Forelimb muscle (tissue), 1 donor: ENCODE results near the gene SYVN1. TPM values are rescaled to one million over a fixed set of nuclear protein-coding genes. Genes with fewer than 3 reads are reported as not detected.

Source experiments
- DNase-seq: peaks from one replicate; pipeline ENCODE4 v3.0.0-alpha.2; 2013; ENCODE audit warnings: low read depth
- polyA plus RNA-seq: library from polyadenylated mRNA; unstranded; fragments of 120-200 nt; gene quantifications from one replicate; pipeline ENCODE4 v1.2.1, GENCODE V29; 2013; ENCODE audit not compliant: insufficient read length

SYVN1 gene
- polyA plus RNA-seq, 1 donor = 38.2 TPM

DNA sequence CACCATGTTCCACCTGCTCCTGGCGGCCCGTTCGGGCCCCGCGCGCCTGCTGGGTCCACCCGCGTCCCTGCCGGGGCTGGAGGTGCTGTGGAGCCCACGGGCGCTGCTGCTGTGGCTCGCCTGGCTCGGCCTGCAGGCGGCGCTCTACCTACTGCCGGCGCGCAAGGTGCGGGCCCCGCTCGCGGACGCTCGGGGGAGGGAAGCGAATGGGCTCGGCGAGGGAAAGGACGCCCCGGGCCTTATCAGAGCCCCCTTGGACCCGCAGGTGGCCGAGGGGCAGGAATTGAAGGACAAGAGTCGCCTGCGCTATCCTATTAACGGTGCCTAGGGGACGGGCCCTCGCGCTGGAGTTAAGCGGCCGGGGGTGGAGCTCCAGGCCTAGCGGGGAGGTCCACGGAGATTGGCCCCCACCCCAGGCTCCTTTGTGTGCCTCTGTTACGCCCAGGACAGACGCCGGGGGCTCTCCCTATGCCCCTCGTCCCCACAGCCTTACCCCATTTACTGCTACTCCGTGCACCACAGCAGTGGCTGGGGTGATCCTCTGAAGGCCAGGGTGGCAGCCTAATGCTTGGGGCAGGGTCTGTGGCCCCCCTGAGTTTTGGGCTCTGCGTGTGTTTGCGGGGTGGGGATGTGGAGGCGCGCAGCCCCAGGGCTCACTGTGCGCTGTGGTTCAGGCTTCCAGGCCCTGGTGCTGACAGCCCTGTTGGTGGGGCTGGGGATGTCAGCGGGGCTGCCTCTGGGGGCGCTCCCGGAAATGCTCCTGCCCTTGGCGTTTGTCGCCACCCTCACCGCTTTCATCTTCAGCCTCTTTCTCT lies 21.6 kb downstream of the SYVN1 start:
- no peak for DNase-seq

- peak; percentile 41 for DNase-seq
Observed at GRCh38 chr11:65111744-65112545, 22.4 kb downstream of the SYVN1 start, which contains the start of gene TM7SF2. Gene TM7SF2 (plus strand): TSS chr11:65111872. CDS start chr11:65112016, 144 bp downstream.

GRCh38 chr11:65111159-65111743 lies 23.1 kb downstream of the SYVN1 start:
- DNase-seq = no peak

GRCh38 chr11:65110354-65110861 lies 23.9 kb downstream of the SYVN1 start:
- DNase-seq = peak; percentile 59

- no peak for DNase-seq
Observed at GRCh38 chr11:65109231-65110198, 24.8 kb downstream of the SYVN1 start.

GRCh38 chr11:65108469-65109123 lies 25.7 kb downstream of the SYVN1 start:
- no peak for DNase-seq

- no peak for DNase-seq
Observed at GRCh38 chr11:65107751-65108468, 26.4 kb downstream of the SYVN1 start.

DNA sequence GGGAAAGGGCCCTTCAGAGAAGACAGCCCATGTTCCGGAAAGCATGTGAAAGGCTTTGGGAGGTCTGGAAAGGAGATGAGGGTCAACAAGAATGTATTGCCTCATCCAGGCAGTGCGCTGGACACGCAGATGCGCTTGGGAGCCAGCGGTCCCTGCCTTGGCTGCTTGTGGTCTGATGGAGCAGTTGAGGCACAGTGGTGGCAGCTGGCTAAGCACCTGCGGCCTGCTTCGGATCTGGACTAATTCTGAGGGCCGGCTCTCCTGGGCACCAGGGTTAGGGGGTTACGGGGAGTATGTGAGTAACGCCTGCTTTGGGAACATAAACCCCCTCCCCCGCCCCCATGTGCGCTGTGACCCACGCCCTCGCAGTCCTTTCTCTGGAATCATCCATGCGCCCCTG lies 27.2 kb downstream of the SYVN1 start:
- no peak for DNase-seq

- DNase-seq = no peak
Observed at GRCh38 chr11:65104628-65105027, 29.7 kb downstream of the SYVN1 start.

DNA sequence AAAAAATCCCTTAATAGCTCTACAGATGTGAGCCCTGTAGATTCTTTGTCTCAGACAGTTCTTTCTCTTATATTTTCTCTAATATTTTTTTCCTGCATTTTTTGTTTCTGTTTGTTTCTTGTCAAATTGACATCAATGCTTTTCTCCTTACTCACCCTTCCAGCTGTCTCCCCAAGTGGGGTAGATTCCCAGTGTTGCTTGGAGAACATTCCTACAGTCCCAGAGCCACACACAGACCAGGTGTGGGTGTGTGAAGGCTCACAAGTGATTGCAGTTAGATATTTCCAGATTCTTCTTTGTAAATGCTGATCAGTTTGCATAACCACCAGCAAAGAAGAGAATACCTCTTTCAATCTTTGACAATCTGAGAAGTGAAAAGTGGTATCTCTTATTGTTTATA lies 30.8 kb downstream of the SYVN1 start:
- no peak for DNase-seq

DNA sequence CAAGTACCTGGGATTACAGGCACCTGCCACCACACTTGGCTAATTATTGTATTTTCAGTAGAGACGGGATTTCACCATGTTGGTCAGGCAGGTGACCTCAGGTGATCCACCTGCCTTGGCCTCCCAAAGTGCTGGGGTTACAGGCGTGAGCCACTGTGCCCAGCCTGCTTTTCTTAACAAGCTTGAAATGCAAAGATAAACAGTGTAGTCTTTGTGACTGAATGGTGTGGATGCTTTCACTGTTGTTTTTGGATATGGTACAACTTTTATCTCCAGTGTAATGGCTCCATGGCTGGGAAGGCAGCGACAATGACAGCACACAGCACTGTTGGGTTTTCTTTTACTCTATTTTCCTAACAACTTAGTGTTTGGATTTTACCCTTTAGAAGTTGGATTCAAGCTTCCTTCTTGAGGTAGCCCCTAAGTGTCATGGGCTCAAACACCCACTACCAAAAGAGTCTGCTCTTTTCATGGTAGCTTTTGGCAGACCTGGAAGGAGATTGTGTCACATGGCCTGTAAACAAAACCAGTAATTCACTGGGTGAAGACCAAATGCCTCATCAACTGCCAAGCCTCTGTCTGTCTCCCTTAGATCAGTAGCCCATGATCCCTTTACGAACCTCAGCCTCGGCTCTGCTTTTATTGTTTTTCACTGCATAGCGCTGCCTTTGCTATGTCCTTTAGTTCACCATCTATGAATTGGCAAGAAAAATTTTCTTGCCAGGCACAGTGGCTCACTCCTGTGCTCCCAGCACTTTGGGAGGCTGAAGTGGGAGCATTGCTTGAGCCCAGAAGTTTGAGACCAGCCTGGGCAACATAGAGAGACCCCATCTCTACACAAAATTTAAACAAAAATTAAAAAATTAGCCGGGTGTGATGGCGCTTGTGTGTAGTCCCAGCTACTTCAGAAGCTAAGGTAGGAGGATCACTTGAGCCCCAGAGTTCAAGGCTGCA lies 31.9 kb downstream of the SYVN1 start:
- DNase-seq = no peak

- no peak for DNase-seq
Observed at GRCh38 chr11:65100674-65101350, 33.5 kb downstream of the SYVN1 start.

- no peak for DNase-seq
Observed at GRCh38 chr11:65096926-65097325, 37.4 kb downstream of the SYVN1 start.

DNA sequence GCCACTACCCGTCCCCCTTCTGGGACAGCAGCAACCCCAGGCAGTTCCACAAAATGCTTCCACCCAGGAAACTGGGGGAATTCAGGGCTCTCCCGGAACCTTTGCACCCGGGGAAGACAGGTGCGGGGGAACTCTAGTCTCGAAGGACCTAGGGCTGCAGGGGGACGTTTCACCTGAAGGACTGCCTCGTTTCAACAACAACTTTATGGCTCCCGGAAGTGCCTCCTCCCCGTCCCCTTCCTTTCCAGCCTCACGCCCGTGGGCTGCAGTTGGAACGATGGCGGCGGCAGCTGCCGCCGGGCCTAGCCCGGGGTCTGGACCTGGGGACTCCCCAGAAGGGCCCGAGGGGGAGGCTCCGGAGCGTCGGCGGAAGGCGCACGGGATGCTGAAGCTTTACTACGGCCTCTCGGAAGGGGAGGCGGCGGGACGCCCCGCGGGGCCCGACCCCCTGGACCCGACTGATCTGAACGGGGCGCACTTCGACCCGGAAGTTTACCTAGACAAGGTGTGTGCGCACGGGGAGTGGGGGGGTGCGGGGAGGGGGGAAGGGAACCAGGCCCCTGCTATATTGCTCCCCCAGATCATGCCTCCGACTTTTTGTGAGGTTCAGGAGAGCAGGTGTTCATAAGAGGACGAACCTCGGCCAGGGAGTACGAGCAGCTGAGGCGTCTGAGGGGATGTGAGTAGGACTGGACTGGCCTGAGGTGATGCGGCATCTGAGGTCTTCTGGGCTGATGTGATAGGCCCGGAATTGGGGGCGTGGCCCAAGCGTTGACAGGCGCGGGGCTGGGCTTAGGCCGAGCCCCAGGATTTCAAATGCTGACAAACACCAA lies 38.1 kb downstream of the SYVN1 start, which contains the start of gene VPS51:
Gene VPS51 (plus strand): TSS at position 241 of the 833 bp plus-strand sequence. CDS start 37 bp downstream, at position 278.
- peak; percentile 77 for DNase-seq

- no peak for DNase-seq
Observed at GRCh38 chr11:65095427-65095826, 38.9 kb downstream of the SYVN1 start.

- no peak for DNase-seq
Observed at GRCh38 chr11:65090628-65091027, 43.7 kb downstream of the SYVN1 start.

DNA sequence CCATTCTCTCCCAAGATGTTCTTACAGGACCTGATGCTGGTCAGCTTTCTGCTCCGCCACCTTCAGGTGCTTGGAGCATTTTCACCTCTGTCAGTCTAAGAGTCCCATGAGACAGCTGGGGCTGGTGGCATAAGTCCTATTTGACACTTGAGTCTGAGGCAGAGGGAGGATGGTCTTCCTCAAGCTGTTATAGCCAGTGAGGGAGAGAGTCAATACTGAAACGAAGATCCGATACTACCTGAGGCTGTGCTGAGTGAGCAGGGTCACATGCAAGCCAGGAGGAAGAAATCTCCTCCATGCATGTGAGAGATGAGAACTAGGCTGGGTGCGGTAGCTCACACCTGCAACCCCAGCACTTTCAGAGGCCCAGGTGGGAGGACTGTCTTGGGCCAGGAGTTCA lies 44.7 kb downstream of the SYVN1 start:
- DNase-seq = no peak
